Measurements from ENCODE around the gene TP53I3. TPM values are rescaled to one million over a fixed set of nuclear protein-coding genes. Genes with fewer than 3 reads are reported as not detected.
"Not testable (repeated sequence)": the region's sequence is repeated elsewhere in the genome, so short reads cannot be mapped to it uniquely, and the experiment has no call there.

TP53I3 gene
- total RNA-seq, 1 experiment from 2014 or later: 48.1 TPM

GRCh38 chr2:24101992-24102391, 17.4 kb upstream of the TP53I3 start:
- H3K79me2 ChIP-seq (ENCODE audit: insufficient read depth, low read length): no peaks in the 10 kb centered on the region
- no peaks in the 10 kb centered on the region for H3K9me3 ChIP-seq (ENCODE audit: control insufficient read depth, low read depth, low read length)
- Mint-ChIP-seq H3K27me3 (ENCODE audit: low read depth) (no peaks in the 10 kb centered on the region; the same call in none of the 2 replicates), H3K27ac (no peak overlapping the region), H3K36me3 (ENCODE audit: insufficient read depth in 1 of 3, low read depth in 3 of 3) (peaks cover 0 to 4% (median 0%) of the 10 kb centered on the region in 3 experiments; a peak in 3 of 7 replicates), H3K4me3 (no peak overlapping the region), H3K9me3 (peaks cover 6 to 15% of the 10 kb centered on the region in 2 experiments; a peak in 4 of 5 replicates), H3K4me1 (peaks cover 0 to 5% of the 10 kb centered on the region in 2 experiments; a peak in 1 of 4 replicates)
- no peak overlapping the region for H3K23ac ChIP-seq (ENCODE audit: insufficient read length, low read depth, low read length)
- no peak for TF ChIP-seq CTCF (conservative IDR thresholded peaks at IDR 0.05)
- no peak overlapping the region for H2BK12ac ChIP-seq (ENCODE audit: insufficient read length, low read depth, low read length)
- no peak overlapping the region for H2BK20ac ChIP-seq (ENCODE audit: low read depth, low read length, poor library complexity, severe bottlenecking)
- H4K5ac ChIP-seq (ENCODE audit: insufficient read length, low read depth, low read length): no peak overlapping the region
- H3T11ph ChIP-seq (ENCODE audit: low read length): no peak overlapping the region
- H4K8ac ChIP-seq (replicated peaks; ENCODE audit: insufficient read length, low read depth, low read length): no peak overlapping the region
- H3K4ac ChIP-seq (ENCODE audit: low read depth, low read length): no peak overlapping the region
- no CpG with 5 or more reads among the region's 2 CpGs for WGBS (ENCODE audit: extremely low coverage, insufficient read length, low lambda C conversion rate)
- H4K91ac ChIP-seq (ENCODE audit: insufficient read length, low read depth, low read length): no peak overlapping the region
- H3K27ac ChIP-seq (ENCODE audit: insufficient read length, low read depth, low read length): no peak overlapping the region
- no peak overlapping the region for H3K14ac ChIP-seq (ENCODE audit: insufficient read depth, low read length)
- no peak overlapping the region for H2BK5ac ChIP-seq (ENCODE audit: insufficient read length, low read length)
- no peaks in the 10 kb centered on the region for H3K27me3 ChIP-seq (ENCODE audit: insufficient read depth, low read length)
- no peak overlapping the region for H2BK120ac ChIP-seq (ENCODE audit: low read depth, low read length, poor library complexity, severe bottlenecking)
- H2AK5ac ChIP-seq (ENCODE audit: insufficient read length, low read length): no peak overlapping the region
- no peaks in the 10 kb centered on the region for H3K23me2 ChIP-seq (ENCODE audit: insufficient read length, low read depth, low read length, poor library complexity, severe bottlenecking)
- no peak overlapping the region for H2AFZ ChIP-seq (ENCODE audit: low read length)
- H2BK15ac ChIP-seq (ENCODE audit: low read depth, low read length): no peak overlapping the region
- H4K20me1 ChIP-seq (ENCODE audit: control insufficient read depth, insufficient read depth, insufficient read length): no peaks in the 10 kb centered on the region
- H3K18ac ChIP-seq (ENCODE audit: insufficient read length, low read depth, low read length): no peak overlapping the region
- DNase-seq: no peak
- no peaks in the 10 kb centered on the region for H3K4me1 ChIP-seq (ENCODE audit: insufficient read depth, low read length)
- H3K56ac ChIP-seq (ENCODE audit: insufficient read length, low read depth, low read length): no peak overlapping the region
- H3K79me1 ChIP-seq (ENCODE audit: insufficient read depth, low read depth, low read length, poor library complexity, severe bottlenecking): no peaks in the 10 kb centered on the region
- H3K4me2 ChIP-seq (ENCODE audit: insufficient read depth, insufficient read length, low read length): no peak overlapping the region
- H3K9ac ChIP-seq (ENCODE audit: extremely low read depth, insufficient read length, low read length): no peak overlapping the region

- H2BK15ac ChIP-seq (ENCODE audit: low read depth, low read length); H3K4me3 Mint-ChIP-seq: not testable (repeated sequence)
Measured at GRCh38 chr2:24100732-24101131, 16.1 kb upstream of the TP53I3 start.

More at GRCh38 chr2:24100732-24101131, 16.1 kb upstream of the TP53I3 start:
- H2BK120ac ChIP-seq (ENCODE audit: low read depth, low read length, poor library complexity, severe bottlenecking); H4K5ac ChIP-seq (ENCODE audit: insufficient read length, low read depth, low read length); H3K4me2 ChIP-seq (ENCODE audit: insufficient read depth, insufficient read length, low read length); H4K8ac ChIP-seq (replicated peaks; ENCODE audit: insufficient read length, low read depth, low read length); H3K9me3 ChIP-seq (ENCODE audit: control insufficient read depth, low read depth, low read length); H3K9ac ChIP-seq (ENCODE audit: extremely low read depth, insufficient read length, low read length); H3K27me3 ChIP-seq (ENCODE audit: insufficient read depth, low read length); H3K14ac ChIP-seq (ENCODE audit: insufficient read depth, low read length); DNase-seq; H3K9me3 Mint-ChIP-seq; H2BK5ac ChIP-seq (ENCODE audit: insufficient read length, low read length); H3K27ac Mint-ChIP-seq; H3K27me3 Mint-ChIP-seq (ENCODE audit: low read depth); H2AK5ac ChIP-seq (ENCODE audit: insufficient read length, low read length); H3K23ac ChIP-seq (ENCODE audit: insufficient read length, low read depth, low read length); H4K91ac ChIP-seq (ENCODE audit: insufficient read length, low read depth, low read length); H3K56ac ChIP-seq (ENCODE audit: insufficient read length, low read depth, low read length); H3K36me3 Mint-ChIP-seq (ENCODE audit: insufficient read depth in 1 of 3, low read depth in 3 of 3); H2AFZ ChIP-seq (ENCODE audit: low read length); H3K4me1 Mint-ChIP-seq; H3K18ac ChIP-seq (ENCODE audit: insufficient read length, low read depth, low read length); H3K79me1 ChIP-seq (ENCODE audit: insufficient read depth, low read depth, low read length, poor library complexity, severe bottlenecking); H3K4ac ChIP-seq (ENCODE audit: low read depth, low read length); H2BK12ac ChIP-seq (ENCODE audit: insufficient read length, low read depth, low read length); H3K79me2 ChIP-seq (ENCODE audit: insufficient read depth, low read length); H3K4me1 ChIP-seq (ENCODE audit: insufficient read depth, low read length); H3K23me2 ChIP-seq (ENCODE audit: insufficient read length, low read depth, low read length, poor library complexity, severe bottlenecking); H4K20me1 ChIP-seq (ENCODE audit: control insufficient read depth, insufficient read depth, insufficient read length); H3T11ph ChIP-seq (ENCODE audit: low read length); H3K27ac ChIP-seq (ENCODE audit: insufficient read length, low read depth, low read length); H2BK20ac ChIP-seq (ENCODE audit: low read depth, low read length, poor library complexity, severe bottlenecking): not testable (repeated sequence)
- no CpG with 5 or more reads among the region's 2 CpGs for WGBS (ENCODE audit: extremely low coverage, insufficient read length, low lambda C conversion rate)

Data from H9 (cell line).